SK-N-SH treated with all-trans-retinoic acid at 6 μM for 48 hours (cell line): Measurements from ENCODE around the gene FAM171A1.

Experiments used
- ATAC-seq: fragments of 200-7000 bp; cut with Tn5 transposase; 3 replicates; pipeline ENCODE4 v1.9.1; 2020; ENCODE audit warnings: mild to moderate bottlenecking, moderate library complexity
- ARNTL ChIP-seq: fragments of 450-650 bp; formaldehyde crosslinking; IDR thresholded peaks from 2 replicates; pipeline ENCODE4 v1.5.0; 2020; ENCODE audit warnings: low read depth, mild to moderate bottlenecking, moderate library complexity, borderline replicate concordance
- BACH2 ChIP-seq: fragments of 250-450 bp; sonication (Bioruptor Pico); IDR thresholded peaks from 2 replicates; pipeline ENCODE4 v1.9.0; 2021; ENCODE audit warnings: mild to moderate bottlenecking, borderline replicate concordance
- CSDC2 ChIP-seq: fragments of 250-450 bp; sonication (Bioruptor Pico); IDR thresholded peaks from 2 replicates; pipeline ENCODE4 v1.5.0; 2020; ENCODE audit warnings: mild to moderate bottlenecking, moderate library complexity
- ESRRG ChIP-seq: fragments of 250-450 bp; sonication (Bioruptor Pico); IDR thresholded peaks from 2 replicates; pipeline ENCODE4 v1.6.1; 2021; ENCODE audit warnings: mild to moderate bottlenecking
- GLIS3 ChIP-seq: fragments of 250-450 bp; sonication (Bioruptor Pico); IDR thresholded peaks from 2 replicates; pipeline ENCODE4 v1.5.0; 2020; ENCODE audit warnings: mild to moderate bottlenecking, moderate library complexity
- ISL1 ChIP-seq: fragments of 250-450 bp; sonication (Bioruptor Pico); IDR thresholded peaks from 2 replicates; pipeline ENCODE4 v2.1.2; 2022; ENCODE audit warnings: mild to moderate bottlenecking, moderate library complexity
- OSR1 ChIP-seq: fragments of 250-450 bp; sonication (Bioruptor Pico); IDR thresholded peaks from 2 replicates; pipeline ENCODE4 v1.8.0; 2022; ENCODE audit warnings: moderate library complexity, mild to moderate bottlenecking, inconsistent platforms
- PPARA ChIP-seq: fragments of 250-450 bp; sonication (Bioruptor Pico); IDR thresholded peaks from 2 replicates; pipeline ENCODE4 v1.5.0; 2020; ENCODE audit warnings: mild to moderate bottlenecking, borderline replicate concordance
- SNAI2 ChIP-seq: fragments of 250-450 bp; sonication (Bioruptor Pico); IDR thresholded peaks from 2 replicates; pipeline ENCODE4 v1.5.0; 2020; ENCODE audit warnings: mild to moderate bottlenecking, moderate library complexity
- TOX ChIP-seq: fragments of 250-450 bp; sonication (Bioruptor Pico); IDR thresholded peaks from 2 replicates; pipeline ENCODE4 v1.8.0; 2021; ENCODE audit warnings: mild to moderate bottlenecking, moderate library complexity, borderline replicate concordance
- ZC3H10 ChIP-seq: fragments of 250-450 bp; sonication (Bioruptor Pico); IDR thresholded peaks from 2 replicates; pipeline ENCODE4 v1.5.1; 2021; ENCODE audit warnings: mild to moderate bottlenecking, moderate library complexity
- ZFP3 ChIP-seq: fragments of 250-450 bp; sonication (Bioruptor Pico); IDR thresholded peaks from 2 replicates; pipeline ENCODE4 v1.5.0; 2020; ENCODE audit warnings: mild to moderate bottlenecking, moderate library complexity
- ZFP30 ChIP-seq: fragments of 450-650 bp; formaldehyde crosslinking; IDR thresholded peaks from 2 replicates; pipeline ENCODE4 v1.5.0; 2022; ENCODE audit warnings: mild to moderate bottlenecking, moderate library complexity
- ZNF70 ChIP-seq: fragments of 450-650 bp; formaldehyde crosslinking; IDR thresholded peaks from 2 replicates; pipeline ENCODE4 v1.5.0; 2020; ENCODE audit warnings: mild to moderate bottlenecking, moderate library complexity
- ZNF8 ChIP-seq: fragments of 450-650 bp; formaldehyde crosslinking; IDR thresholded peaks from 2 replicates; pipeline ENCODE4 v1.5.0; 2020; ENCODE audit warnings: mild to moderate bottlenecking, moderate library complexity
- TF ChIP-seq, protein P1 (sequence below): fragments of 250-450 bp; sonication (Bioruptor Pico); IDR thresholded peaks from 2 replicates; pipeline ENCODE4 v1.8.0; 2021; ENCODE audit warnings: low read depth, mild to moderate bottlenecking, moderate library complexity, borderline replicate concordance
- TF ChIP-seq, protein P2 (sequence below): fragments of 250-450 bp; sonication (Bioruptor Pico); IDR thresholded peaks from 2 replicates; pipeline ENCODE4 v1.5.1; 2020; ENCODE audit warnings: low read depth, mild to moderate bottlenecking, moderate library complexity
- TF ChIP-seq, protein P3 (sequence below): fragments of 250-450 bp; sonication (Bioruptor Pico); IDR thresholded peaks from 2 replicates; pipeline ENCODE4 v1.5.1; 2021; ENCODE audit warnings: mild to moderate bottlenecking, moderate library complexity
- TF ChIP-seq, protein P4 (sequence below): fragments of 250-450 bp; sonication (Bioruptor Pico); IDR thresholded peaks from 2 replicates; pipeline ENCODE4 v1.5.0; 2020; ENCODE audit warnings: mild to moderate bottlenecking, moderate library complexity

FAM171A1 gene

DNA sequence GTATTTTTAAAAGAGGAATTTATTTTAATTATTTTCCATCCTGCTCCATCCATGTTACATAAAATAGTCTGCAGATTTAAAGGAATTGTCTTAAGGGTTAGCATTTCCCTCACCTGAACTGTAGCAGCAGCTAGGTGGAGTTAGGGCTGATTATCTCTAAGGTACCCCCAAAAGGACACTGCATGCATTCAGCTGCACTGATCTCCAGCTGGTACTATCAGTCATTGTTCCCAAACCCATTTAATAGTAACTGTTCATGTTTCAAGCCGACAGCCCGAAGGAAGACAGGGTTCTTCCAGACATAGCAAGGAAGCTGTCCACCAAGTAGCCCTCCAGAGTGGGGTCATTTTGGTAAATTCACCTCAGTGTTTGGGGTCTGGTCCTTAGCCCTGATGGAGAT, 48.7 kb downstream of the FAM171A1 start:
- TF ChIP-seq, protein P1, sequence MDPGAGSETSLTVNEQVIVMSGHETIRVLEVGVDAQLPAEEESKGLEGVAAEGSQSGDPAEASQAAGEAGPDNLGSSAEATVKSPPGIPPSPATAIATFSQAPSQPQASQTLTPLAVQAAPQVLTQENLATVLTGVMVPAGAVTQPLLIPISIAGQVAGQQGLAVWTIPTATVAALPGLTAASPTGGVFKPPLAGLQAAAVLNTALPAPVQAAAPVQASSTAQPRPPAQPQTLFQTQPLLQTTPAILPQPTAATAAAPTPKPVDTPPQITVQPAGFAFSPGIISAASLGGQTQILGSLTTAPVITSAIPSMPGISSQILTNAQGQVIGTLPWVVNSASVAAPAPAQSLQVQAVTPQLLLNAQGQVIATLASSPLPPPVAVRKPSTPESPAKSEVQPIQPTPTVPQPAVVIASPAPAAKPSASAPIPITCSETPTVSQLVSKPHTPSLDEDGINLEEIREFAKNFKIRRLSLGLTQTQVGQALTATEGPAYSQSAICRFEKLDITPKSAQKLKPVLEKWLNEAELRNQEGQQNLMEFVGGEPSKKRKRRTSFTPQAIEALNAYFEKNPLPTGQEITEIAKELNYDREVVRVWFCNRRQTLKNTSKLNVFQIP (CRISPR knock-in tag), result no peak
- TF ChIP-seq BACH2 (CRISPR knock-in tag) (no peak), GLIS3 (CRISPR knock-in tag) (no peak), TOX (CRISPR knock-in tag) (no peak), CSDC2 (CRISPR knock-in tag) (no peak), PPARA (CRISPR knock-in tag) (no peak), ISL1 (CRISPR knock-in tag) (no peak), ARNTL (CRISPR knock-in tag) (no peak), OSR1 (CRISPR knock-in tag) (no peak), ZFP3 (CRISPR knock-in tag) (no peak), ESRRG (CRISPR knock-in tag) (no peak), SNAI2 (CRISPR knock-in tag) (no peak), ZNF70 (CRISPR knock-in tag) (no peak), ZNF8 (CRISPR knock-in tag) (no peak), ZC3H10 (CRISPR knock-in tag) (no peak), ZFP30 (CRISPR knock-in tag) (no peak)
- TF ChIP-seq, protein P2, sequence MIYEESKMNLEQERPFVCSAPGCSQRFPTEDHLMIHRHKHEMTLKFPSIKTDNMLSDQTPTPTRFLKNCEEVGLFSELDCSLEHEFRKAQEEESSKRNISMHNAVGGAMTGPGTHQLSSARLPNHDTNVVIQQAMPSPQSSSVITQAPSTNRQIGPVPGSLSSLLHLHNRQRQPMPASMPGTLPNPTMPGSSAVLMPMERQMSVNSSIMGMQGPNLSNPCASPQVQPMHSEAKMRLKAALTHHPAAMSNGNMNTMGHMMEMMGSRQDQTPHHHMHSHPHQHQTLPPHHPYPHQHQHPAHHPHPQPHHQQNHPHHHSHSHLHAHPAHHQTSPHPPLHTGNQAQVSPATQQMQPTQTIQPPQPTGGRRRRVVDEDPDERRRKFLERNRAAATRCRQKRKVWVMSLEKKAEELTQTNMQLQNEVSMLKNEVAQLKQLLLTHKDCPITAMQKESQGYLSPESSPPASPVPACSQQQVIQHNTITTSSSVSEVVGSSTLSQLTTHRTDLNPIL, result no peak
- TF ChIP-seq, protein P3, sequence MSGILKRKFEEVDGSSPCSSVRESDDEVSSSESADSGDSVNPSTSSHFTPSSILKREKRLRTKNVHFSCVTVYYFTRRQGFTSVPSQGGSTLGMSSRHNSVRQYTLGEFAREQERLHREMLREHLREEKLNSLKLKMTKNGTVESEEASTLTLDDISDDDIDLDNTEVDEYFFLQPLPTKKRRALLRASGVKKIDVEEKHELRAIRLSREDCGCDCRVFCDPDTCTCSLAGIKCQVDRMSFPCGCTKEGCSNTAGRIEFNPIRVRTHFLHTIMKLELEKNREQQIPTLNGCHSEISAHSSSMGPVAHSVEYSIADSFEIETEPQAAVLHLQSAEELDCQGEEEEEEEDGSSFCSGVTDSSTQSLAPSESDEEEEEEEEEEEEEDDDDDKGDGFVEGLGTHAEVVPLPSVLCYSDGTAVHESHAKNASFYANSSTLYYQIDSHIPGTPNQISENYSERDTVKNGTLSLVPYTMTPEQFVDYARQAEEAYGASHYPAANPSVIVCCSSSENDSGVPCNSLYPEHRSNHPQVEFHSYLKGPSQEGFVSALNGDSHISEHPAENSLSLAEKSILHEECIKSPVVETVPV (CRISPR knock-in tag), result no peak
- 0 out of 3 replicates have a peak, but pooled peaks have one; percentile 4 for ATAC-seq

DNA sequence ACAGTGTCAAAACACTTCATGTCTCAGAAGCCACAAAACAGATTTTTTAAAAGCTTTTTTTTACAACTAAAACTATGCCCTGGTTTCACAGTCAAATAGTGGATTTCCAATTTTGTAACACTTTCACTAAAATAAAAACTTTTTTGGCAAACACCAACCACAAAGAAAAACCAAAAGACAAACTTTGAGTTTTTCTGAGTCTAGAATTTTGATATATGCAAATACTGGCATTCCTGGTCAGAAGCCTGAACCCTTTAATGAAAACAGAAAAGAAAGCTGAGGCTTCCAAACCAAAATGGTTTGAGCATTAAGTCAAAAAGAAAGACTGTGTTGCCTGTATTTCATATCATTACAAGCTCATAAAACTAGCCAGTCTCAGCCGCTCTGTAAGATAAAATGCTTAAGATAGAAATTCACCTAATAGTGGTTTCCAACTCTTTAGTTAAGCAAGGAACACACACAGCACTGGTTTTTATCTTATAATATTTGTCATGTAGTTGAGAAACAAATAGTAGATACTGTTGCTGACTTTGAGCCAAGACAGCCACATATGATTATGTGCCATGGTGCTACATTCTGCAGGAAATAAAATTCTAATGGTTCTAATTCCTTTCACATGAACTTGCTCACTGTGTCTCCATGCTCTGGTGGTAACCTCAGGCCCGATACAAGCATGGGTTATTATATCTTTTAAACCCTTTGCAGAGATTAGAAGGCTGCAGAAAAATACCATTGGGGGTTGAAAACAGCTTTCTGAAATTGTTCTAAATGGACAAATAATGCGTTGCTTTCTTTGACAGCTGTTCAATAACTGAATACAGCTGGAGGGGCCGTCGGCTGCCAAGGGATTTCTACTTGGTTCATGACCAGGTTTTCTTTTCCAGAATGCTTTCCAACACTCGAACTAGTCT, 49.4 kb downstream of the FAM171A1 start:
- peak; percentile 52 for TF ChIP-seq ISL1 (CRISPR knock-in tag)
- TF ChIP-seq BACH2 (CRISPR knock-in tag), result no peak
- TF ChIP-seq, all 23 proteins: peak for 1
- peak; percentile 91 for ATAC-seq

DNA sequence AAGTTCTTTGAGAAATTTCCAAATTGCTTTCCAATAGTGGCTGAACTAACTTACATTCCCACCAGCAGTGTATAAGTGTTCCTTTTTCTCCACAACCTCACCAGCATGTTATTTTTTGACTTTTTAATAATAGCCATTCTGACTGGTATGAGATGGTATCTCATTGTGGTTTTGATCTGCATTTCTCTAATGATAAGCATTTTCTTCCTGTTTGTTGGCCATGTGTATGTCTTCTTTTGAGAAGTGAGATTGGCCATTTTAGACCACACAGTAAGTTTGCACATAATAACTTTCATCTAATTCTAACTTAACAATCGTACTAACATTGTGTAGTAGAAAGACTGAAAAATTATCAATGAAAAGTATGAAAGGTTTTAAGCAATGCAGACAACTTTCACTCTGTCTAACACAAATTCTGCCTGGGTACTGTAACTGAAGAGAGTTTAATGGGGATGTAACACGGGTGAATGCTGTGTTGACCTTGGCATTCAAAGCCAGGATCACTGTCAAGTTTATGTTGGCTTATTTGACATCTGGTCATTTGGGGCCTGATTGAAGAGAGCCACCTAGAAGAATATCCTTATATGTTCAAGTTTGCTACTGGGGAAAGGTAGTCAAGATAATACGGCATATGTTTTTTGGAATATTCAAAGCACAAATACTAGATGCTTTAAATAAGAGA, 50.4 kb downstream of the FAM171A1 start:
- ATAC-seq, result no peak
- TF ChIP-seq, protein P4, sequence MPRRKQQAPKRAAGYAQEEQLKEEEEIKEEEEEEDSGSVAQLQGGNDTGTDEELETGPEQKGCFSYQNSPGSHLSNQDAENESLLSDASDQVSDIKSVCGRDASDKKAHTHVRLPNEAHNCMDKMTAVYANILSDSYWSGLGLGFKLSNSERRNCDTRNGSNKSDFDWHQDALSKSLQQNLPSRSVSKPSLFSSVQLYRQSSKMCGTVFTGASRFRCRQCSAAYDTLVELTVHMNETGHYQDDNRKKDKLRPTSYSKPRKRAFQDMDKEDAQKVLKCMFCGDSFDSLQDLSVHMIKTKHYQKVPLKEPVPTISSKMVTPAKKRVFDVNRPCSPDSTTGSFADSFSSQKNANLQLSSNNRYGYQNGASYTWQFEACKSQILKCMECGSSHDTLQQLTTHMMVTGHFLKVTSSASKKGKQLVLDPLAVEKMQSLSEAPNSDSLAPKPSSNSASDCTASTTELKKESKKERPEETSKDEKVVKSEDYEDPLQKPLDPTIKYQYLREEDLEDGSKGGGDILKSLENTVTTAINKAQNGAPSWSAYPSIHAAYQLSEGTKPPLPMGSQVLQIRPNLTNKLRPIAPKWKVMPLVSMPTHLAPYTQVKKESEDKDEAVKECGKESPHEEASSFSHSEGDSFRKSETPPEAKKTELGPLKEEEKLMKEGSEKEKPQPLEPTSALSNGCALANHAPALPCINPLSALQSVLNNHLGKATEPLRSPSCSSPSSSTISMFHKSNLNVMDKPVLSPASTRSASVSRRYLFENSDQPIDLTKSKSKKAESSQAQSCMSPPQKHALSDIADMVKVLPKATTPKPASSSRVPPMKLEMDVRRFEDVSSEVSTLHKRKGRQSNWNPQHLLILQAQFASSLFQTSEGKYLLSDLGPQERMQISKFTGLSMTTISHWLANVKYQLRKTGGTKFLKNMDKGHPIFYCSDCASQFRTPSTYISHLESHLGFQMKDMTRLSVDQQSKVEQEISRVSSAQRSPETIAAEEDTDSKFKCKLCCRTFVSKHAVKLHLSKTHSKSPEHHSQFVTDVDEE (CRISPR knock-in tag), result no peak

DNA sequence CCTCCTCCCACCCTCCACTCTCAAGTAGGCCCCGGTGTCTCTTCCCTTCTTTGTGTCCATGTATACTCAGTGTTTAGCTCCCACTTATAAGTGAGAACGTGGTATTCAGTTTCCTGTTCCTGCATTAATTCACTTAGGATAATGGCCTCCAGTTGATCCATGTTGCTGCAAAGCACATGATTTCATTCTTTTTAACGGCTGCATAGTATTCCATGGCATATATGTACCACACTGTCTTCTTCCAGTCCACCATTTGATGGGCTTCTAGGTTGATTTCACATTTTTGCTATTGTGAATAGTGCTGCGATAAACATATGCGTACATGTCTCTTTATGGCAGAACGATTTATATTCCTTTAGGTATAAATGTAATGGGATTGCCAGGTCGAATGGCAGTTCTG, 51.0 kb downstream of the FAM171A1 start:
- TF ChIP-seq, protein P4 (CRISPR knock-in tag), result no peak
- TF ChIP-seq ZNF8 (CRISPR knock-in tag), result peak; percentile 91
- no peak for ATAC-seq
